G401 (cell line): ENCODE results near the gene TUBB3. TPM values are rescaled to one million over a fixed set of nuclear protein-coding genes. Genes with fewer than 3 reads are reported as not detected.
"Not testable (repeated sequence)": the region's sequence is repeated elsewhere in the genome, so short reads cannot be mapped to it uniquely, and the experiment has no call there.

Source experiments
- DNase-seq: peaks from one replicate; pipeline ENCODE4 v3.0.0-alpha.2; 2015; ENCODE audit warnings: low spot score
- in situ Hi-C: cut with HindIII; loops from 2 replicates; pipeline ENCODE4 v1.10.0; 2016; ENCODE audit warnings: low sequenced_read_pairs, mixed read lengths
- total RNA-seq: library from RNA; depleted of rRNA; stranded (reverse); fragments of >200 nt; shearing (Covaris generic); gene quantifications from 2 replicates; pipeline ENCODE4 v1.2.3, GENCODE V29; 2014

The TUBB3 gene
- total RNA-seq, 1 experiment from 2014 or later, result 266 TPM

- in situ Hi-C loops, DNase-seq: not testable (repeated sequence)
Measured at GRCh38 chr16:89914642-89915285, 8.4 kb upstream of the TUBB3 start.

GRCh38 chr16:89915303-89916232 is 7.6 kb upstream of the TUBB3 start:
- DNase-seq, result peak; percentile 82
- in situ Hi-C loops, result no loop called here

GRCh38 chr16:89917773-89918452 is 5.2 kb upstream of the TUBB3 start:
- in situ Hi-C loops, result no loop called here
- peak; percentile 46 for DNase-seq

- in situ Hi-C loops, result no loop called here
Measured at GRCh38 chr16:89918453-89919347, 4.4 kb upstream of the TUBB3 start, which contains the start of gene MC1R. Gene MC1R (plus strand): TSS chr16:89918862. CDS start chr16:89919259, 397 bp downstream.

GRCh38 chr16:89919535-89920406 is 3.4 kb upstream of the TUBB3 start:
- in situ Hi-C loops, result no loop called here
- DNase-seq, result no peak

More at GRCh38 chr16:89918453-89919347, 4.4 kb upstream of the TUBB3 start, which contains the start of gene MC1R:
- peak; percentile 33 for DNase-seq

GRCh38 chr16:89920723-89921122 is 2.4 kb upstream of the TUBB3 start:
- in situ Hi-C loops, result no loop called here
- DNase-seq, result no peak

GRCh38 chr16:89921131-89921701 is 1.9 kb upstream of the TUBB3 start:
- in situ Hi-C loops, result no loop called here
- no peak for DNase-seq

GRCh38 chr16:89921702-89922476 is 1.3 kb upstream of the TUBB3 start:
- DNase-seq, result peak; percentile 36
- in situ Hi-C loops, result no loop called here

GRCh38 chr16:89922477-89922883 is 662 bp upstream of the TUBB3 start:
- in situ Hi-C loops, result no loop called here
- DNase-seq, result peak; percentile 65

GRCh38 chr16:89923640-89924296 is 626 bp downstream of the TUBB3 start:
- in situ Hi-C loops, result no loop called here
- peak; percentile 42 for DNase-seq

GRCh38 chr16:89924297-89924924 is 1.3 kb downstream of the TUBB3 start:
- in situ Hi-C loops, result no loop called here

GRCh38 chr16:89924925-89925307 is 1.8 kb downstream of the TUBB3 start:
- DNase-seq, result no peak
- in situ Hi-C loops, result no loop called here

More at GRCh38 chr16:89924297-89924924, 1.3 kb downstream of the TUBB3 start:
- DNase-seq, result peak; percentile 85

- peak; percentile 43 for DNase-seq
- in situ Hi-C loops, result no loop called here
Measured at GRCh38 chr16:89925596-89926079, 2.5 kb downstream of the TUBB3 start.

GRCh38 chr16:89931305-89931896 is 8.3 kb downstream of the TUBB3 start:
- DNase-seq, result no peak
- in situ Hi-C loops, result no loop called here

- DNase-seq, result no peak
- in situ Hi-C loops, result no loop called here
Measured at GRCh38 chr16:89931964-89932363, 8.8 kb downstream of the TUBB3 start.
